Activated T-cell treated with anti-CD3 and anti-CD28 coated beads for 48 hours (primary cell): Measurements from ENCODE around the gene ZNF578.
"Not testable (repeated sequence)": the region's sequence is repeated elsewhere in the genome, so short reads cannot be mapped to it uniquely, and the experiment has no call there.

Experiments
- DNase-seq: peaks from one replicate; pipeline ENCODE4 v3.0.0-alpha.2; 2020; ENCODE audit warnings: low read depth

The ZNF578 gene

GRCh38 chr19:52516191-52516590 lies 62.8 kb downstream of the ZNF578 start:
- no peak for DNase-seq

GRCh38 chr19:52518646-52519045 lies 65.3 kb downstream of the ZNF578 start:
- DNase-seq: no peak

GRCh38 chr19:52519175-52519574 lies 65.8 kb downstream of the ZNF578 start:
- not testable (repeated sequence) for DNase-seq

GRCh38 chr19:52520013-52520412 lies 66.7 kb downstream of the ZNF578 start:
- no peak for DNase-seq

- DNase-seq: no peak
These were observed 69.2 kb downstream of the ZNF578 start for GRCh38 chr19:52522551-52522950.

- DNase-seq: no peak
These were observed 70.7 kb downstream of the ZNF578 start for GRCh38 chr19:52524086-52524485.

- DNase-seq: peak; percentile 94
These were observed 74.0 kb downstream of the ZNF578 start, which contains the start of gene ZNF808 for GRCh38 chr19:52527134-52527955. TSS of gene ZNF808 (plus strand) at chr19:52527668. CDS start at chr19:52543285, 15,617 bp downstream.

GRCh38 chr19:52527956-52528351 lies 74.6 kb downstream of the ZNF578 start:
- no peak for DNase-seq

- no peak for DNase-seq
These were observed 79.1 kb downstream of the ZNF578 start for GRCh38 chr19:52532480-52532879.

- no peak for DNase-seq
These were observed 80.5 kb downstream of the ZNF578 start for GRCh38 chr19:52533901-52534300.

GRCh38 chr19:52535385-52535770 lies 82.0 kb downstream of the ZNF578 start:
- DNase-seq: not testable (repeated sequence)

GRCh38 chr19:52535771-52536447 lies 82.6 kb downstream of the ZNF578 start:
- DNase-seq: peak; percentile 91

GRCh38 chr19:52536448-52536800 lies 83.1 kb downstream of the ZNF578 start:
- DNase-seq: peak; percentile 23

- DNase-seq: not testable (repeated sequence)
These were observed 85.5 kb downstream of the ZNF578 start for GRCh38 chr19:52538815-52539214.

- not testable (repeated sequence) for DNase-seq
These were observed 87.8 kb downstream of the ZNF578 start for GRCh38 chr19:52541176-52541575.

GRCh38 chr19:52541608-52542007 lies 88.3 kb downstream of the ZNF578 start:
- DNase-seq: no peak

- DNase-seq: not testable (repeated sequence)
These were observed 89.2 kb downstream of the ZNF578 start for GRCh38 chr19:52542541-52542940.

GRCh38 chr19:52542984-52543664 lies 89.8 kb downstream of the ZNF578 start:
- DNase-seq: no peak

- DNase-seq: no peak
These were observed 101.0 kb downstream of the ZNF578 start for GRCh38 chr19:52554216-52554971.

- no peak for DNase-seq
These were observed 104.1 kb downstream of the ZNF578 start for GRCh38 chr19:52557231-52557995.

GRCh38 chr19:52558732-52559445 lies 105.5 kb downstream of the ZNF578 start:
- DNase-seq: not testable (repeated sequence)
